ENCODE measurements around the gene COL4A1. TPM values are rescaled to one million over a fixed set of nuclear protein-coding genes. Genes with fewer than 3 reads are reported as not detected.
"Not testable (repeated sequence)": the region's sequence is repeated elsewhere in the genome, so short reads cannot be mapped to it uniquely, and the experiment has no call there.

COL4A1 gene
- total and polyA plus RNA-seq, 2 of the 13 experiments (the other 11 are each of a cell fraction or from before 2014, with no cell fraction given): not detected

DNA sequence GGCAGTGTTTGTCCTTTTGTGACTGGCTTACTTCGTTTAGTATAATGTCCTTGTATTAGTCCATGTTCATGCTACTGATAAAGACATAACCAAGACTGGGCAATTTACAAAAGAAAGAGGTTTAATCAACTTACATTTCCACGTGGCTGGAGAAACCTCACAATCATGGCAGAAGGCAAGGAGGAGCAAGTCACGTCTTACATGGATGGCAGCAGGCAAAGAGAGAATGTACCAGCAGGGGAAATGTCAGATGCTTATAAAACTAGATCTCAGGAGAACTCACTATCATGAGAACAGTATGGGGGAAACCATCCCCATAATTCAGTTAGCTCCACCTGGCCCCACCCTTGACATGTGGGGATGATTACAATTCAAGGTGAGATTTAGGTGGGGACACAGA is 14.6 kb upstream of the COL4A1 start:
- not testable (repeated sequence) for FAIRE-seq

DNA sequence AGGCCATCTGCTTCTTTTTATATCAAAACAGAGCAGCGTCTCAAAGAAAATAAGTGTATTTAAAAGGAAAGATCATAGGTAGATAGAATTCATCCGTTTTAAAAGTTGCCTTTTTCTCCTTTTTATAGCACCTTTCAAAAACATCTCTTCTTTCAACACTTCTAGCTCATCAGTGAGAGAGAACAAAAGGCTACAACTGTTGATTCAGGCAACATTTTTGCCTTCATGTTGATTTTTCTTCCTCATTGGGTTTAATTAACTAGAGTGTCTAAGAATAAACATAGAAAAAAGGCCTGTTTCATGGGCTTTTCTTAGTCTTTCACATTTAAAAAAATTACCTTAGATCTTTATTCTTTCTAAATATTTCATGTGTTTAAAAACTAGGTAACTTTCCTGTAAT is 13.7 kb upstream of the COL4A1 start:
- FAIRE-seq: no peak
- H3K27me3 ChIP-seq (ENCODE audit: control insufficient read depth in 1 of 2, insufficient read depth in 2 of 2, low read length in 2 of 2): peaks cover 3 to 65% of the 10 kb centered on the region in 2 experiments; a peak in 3 of 5 replicates
- POLR2A ChIA-PET: no interaction called here
- H3K36me3 ChIP-seq (replicated peaks in 1 of 2; ENCODE audit: control insufficient read depth in 1 of 2, insufficient read depth in 2 of 2, low read length in 2 of 2): no peaks in the 10 kb centered on the region
- no peak overlapping the region for H3K4me3 ChIP-seq (replicated peaks in 1 of 3; ENCODE audit: insufficient read depth in 1 of 3, low read depth in 2 of 3, low read length in 3 of 3)
- no peak for ATAC-seq
- H3K27ac ChIP-seq (ENCODE audit: extremely low read length, insufficient read depth, low read length): no peak overlapping the region
- intact Hi-C loops (cut with micrococcal nuclease; ENCODE audit: unreplicated experiment) (no loop called here), in situ Hi-C loops (cut with HindIII; ENCODE audit: extremely low pct_ligation_motif_present, low pct_unique_long_range_greater_than_20kb) (no loop called here)
- CTCF ChIA-PET (ENCODE audit: low intra/inter-chr PET ratio, low total read pairs): no interaction called here
- H3K9ac ChIP-seq (ENCODE audit: insufficient read depth, low read depth, low read length): no peak overlapping the region
- no peaks in the 10 kb centered on the region for H3K9me3 ChIP-seq (ENCODE audit: low read length)
- H3K4me1 ChIP-seq (ENCODE audit: insufficient read depth, low read length): no peaks in the 10 kb centered on the region
- no peak for DNase-seq (ENCODE audit: low spot score)
- H2AFZ ChIP-seq (ENCODE audit: low read length): no peak overlapping the region
- no peak overlapping the region for H3K4me2 ChIP-seq (ENCODE audit: low read depth, low read length)
- no peaks in the 10 kb centered on the region for H4K20me1 ChIP-seq (ENCODE audit: insufficient read depth, low read length)
- WGBS (ENCODE audit: low lambda C conversion rate): 2% methylated on average over 2 of the region's 2 CpGs
- H3K79me2 ChIP-seq (ENCODE audit: insufficient read depth, low read length): no peaks in the 10 kb centered on the region
- no TSS peak for BruUV-seq (replicated peaks)
- TF ChIP-seq, protein P1, sequence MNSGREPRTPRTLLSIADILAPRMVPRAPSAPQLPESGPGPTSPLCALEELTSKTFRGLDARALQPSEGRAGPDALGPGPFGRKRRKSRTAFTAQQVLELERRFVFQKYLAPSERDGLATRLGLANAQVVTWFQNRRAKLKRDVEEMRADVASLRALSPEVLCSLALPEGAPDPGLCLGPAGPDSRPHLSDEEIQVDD (CRISPR knock-in tag; IDR thresholded peaks at IDR 0.05; ENCODE audit: borderline replicate concordance): no peak
- TF ChIP-seq ASH2L (IDR thresholded peaks at IDR 0.05; ENCODE audit: insufficient read length, low read depth, low read length): no peak
- TF ChIP-seq, protein P2, sequence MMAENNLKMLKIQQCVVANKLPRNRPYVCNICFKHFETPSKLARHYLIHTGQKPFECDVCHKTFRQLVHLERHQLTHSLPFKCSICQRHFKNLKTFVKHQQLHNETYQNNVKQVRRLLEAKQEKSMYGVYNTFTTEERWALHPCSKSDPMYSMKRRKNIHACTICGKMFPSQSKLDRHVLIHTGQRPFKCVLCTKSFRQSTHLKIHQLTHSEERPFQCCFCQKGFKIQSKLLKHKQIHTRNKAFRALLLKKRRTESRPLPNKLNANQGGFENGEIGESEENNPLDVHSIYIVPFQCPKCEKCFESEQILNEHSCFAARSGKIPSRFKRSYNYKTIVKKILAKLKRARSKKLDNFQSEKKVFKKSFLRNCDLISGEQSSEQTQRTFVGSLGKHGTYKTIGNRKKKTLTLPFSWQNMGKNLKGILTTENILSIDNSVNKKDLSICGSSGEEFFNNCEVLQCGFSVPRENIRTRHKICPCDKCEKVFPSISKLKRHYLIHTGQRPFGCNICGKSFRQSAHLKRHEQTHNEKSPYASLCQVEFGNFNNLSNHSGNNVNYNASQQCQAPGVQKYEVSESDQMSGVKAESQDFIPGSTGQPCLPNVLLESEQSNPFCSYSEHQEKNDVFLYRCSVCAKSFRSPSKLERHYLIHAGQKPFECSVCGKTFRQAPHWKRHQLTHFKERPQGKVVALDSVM (CRISPR knock-in tag; IDR thresholded peaks at IDR 0.05): no peak
- no peak for TF ChIP-seq ZMYM4 (CRISPR knock-in tag; IDR thresholded peaks at IDR 0.05)
- no peak for TF ChIP-seq ZNF850 (CRISPR knock-in tag; conservative IDR thresholded peaks at IDR 0.05)
- no peak for TF ChIP-seq ISL2 (CRISPR knock-in tag; IDR thresholded peaks at IDR 0.05)
- TF ChIP-seq YEATS2 (CRISPR knock-in tag; IDR thresholded peaks at IDR 0.05; ENCODE audit: borderline replicate concordance): no peak
- TF ChIP-seq, protein P3, sequence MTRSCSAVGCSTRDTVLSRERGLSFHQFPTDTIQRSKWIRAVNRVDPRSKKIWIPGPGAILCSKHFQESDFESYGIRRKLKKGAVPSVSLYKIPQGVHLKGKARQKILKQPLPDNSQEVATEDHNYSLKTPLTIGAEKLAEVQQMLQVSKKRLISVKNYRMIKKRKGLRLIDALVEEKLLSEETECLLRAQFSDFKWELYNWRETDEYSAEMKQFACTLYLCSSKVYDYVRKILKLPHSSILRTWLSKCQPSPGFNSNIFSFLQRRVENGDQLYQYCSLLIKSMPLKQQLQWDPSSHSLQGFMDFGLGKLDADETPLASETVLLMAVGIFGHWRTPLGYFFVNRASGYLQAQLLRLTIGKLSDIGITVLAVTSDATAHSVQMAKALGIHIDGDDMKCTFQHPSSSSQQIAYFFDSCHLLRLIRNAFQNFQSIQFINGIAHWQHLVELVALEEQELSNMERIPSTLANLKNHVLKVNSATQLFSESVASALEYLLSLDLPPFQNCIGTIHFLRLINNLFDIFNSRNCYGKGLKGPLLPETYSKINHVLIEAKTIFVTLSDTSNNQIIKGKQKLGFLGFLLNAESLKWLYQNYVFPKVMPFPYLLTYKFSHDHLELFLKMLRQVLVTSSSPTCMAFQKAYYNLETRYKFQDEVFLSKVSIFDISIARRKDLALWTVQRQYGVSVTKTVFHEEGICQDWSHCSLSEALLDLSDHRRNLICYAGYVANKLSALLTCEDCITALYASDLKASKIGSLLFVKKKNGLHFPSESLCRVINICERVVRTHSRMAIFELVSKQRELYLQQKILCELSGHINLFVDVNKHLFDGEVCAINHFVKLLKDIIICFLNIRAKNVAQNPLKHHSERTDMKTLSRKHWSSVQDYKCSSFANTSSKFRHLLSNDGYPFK (CRISPR knock-in tag; IDR thresholded peaks at IDR 0.05; ENCODE audit: borderline replicate concordance): no peak
- no peak for TF ChIP-seq FOXA1 (IDR thresholded peaks at IDR 0.05)
- TF ChIP-seq FOXA1 (CRISPR knock-in tag; IDR thresholded peaks at IDR 0.05): no peak
- no peak for TF ChIP-seq ZNF775 (CRISPR knock-in tag; IDR thresholded peaks at IDR 0.05; ENCODE audit: borderline replicate concordance)
- TF ChIP-seq NR2F1 (CRISPR knock-in tag; IDR thresholded peaks at IDR 0.05): no peak
- no peak for TF ChIP-seq ZNF354B (CRISPR knock-in tag; IDR thresholded peaks at IDR 0.05)

More for the DNA sequence above, 14.6 kb upstream of the COL4A1 start:
- H3K4me3 ChIP-seq (replicated peaks in 1 of 3; ENCODE audit: insufficient read depth in 1 of 3, low read depth in 2 of 3, low read length in 3 of 3); H3K4me1 ChIP-seq (ENCODE audit: insufficient read depth, low read length); ATAC-seq; in situ Hi-C loops (cut with HindIII; ENCODE audit: extremely low pct_ligation_motif_present, low pct_unique_long_range_greater_than_20kb); H4K20me1 ChIP-seq (ENCODE audit: insufficient read depth, low read length); H3K9me3 ChIP-seq (ENCODE audit: low read length); H3K79me2 ChIP-seq (ENCODE audit: insufficient read depth, low read length); CTCF ChIA-PET (ENCODE audit: low intra/inter-chr PET ratio, low total read pairs); DNase-seq (ENCODE audit: low spot score); H3K27ac ChIP-seq (ENCODE audit: extremely low read length, insufficient read depth, low read length); H2AFZ ChIP-seq (ENCODE audit: low read length); POLR2A ChIA-PET; H3K36me3 ChIP-seq (replicated peaks in 1 of 2; ENCODE audit: control insufficient read depth in 1 of 2, insufficient read depth in 2 of 2, low read length in 2 of 2); H3K4me2 ChIP-seq (ENCODE audit: low read depth, low read length); H3K9ac ChIP-seq (ENCODE audit: insufficient read depth, low read depth, low read length); intact Hi-C loops (cut with micrococcal nuclease; ENCODE audit: unreplicated experiment); BruUV-seq (replicated peaks): not testable (repeated sequence)
- TF ChIP-seq ZNF431 (CRISPR knock-in tag; IDR thresholded peaks at IDR 0.05; ENCODE audit: borderline replicate concordance, low read depth): 0 out of 2 replicates have a peak, but pooled peaks have one; percentile 33
- peaks cover 3 to 65% of the 10 kb centered on the region in 2 experiments; a peak in 3 of 5 replicates for H3K27me3 ChIP-seq (ENCODE audit: control insufficient read depth in 1 of 2, insufficient read depth in 2 of 2, low read length in 2 of 2)
- 0% methylated on average over 3 of the region's 3 CpGs for WGBS (ENCODE audit: low lambda C conversion rate)
